Activated T-helper 2 cell treated with anti-CD3 and anti-CD28 coated beads, Interferon-gamma antibody, Interleukin-2, Interleukin-4, amounts not matched to agents 10 μg/mL and 5 μg/mL and 100 μg/mL, durations not matched to agents 14 hours and 24 hours and 36 hours (primary cell): Measurements from ENCODE around the gene VIL1. TPM values are rescaled to one million over a fixed set of nuclear protein-coding genes. Genes with fewer than 3 reads are reported as not detected.

Experiments
- DNase-seq: peaks from one replicate; pipeline ENCODE4 v3.0.0; 2021; ENCODE audit warnings: low spot score
- H3K27ac Mint-ChIP-seq: one replicate; pipeline ENCODE4 v1.8.0; 2021; ENCODE audit warnings: mixed read lengths
- H3K27me3 Mint-ChIP-seq: one replicate; pipeline ENCODE4 v1.8.0; 2021; ENCODE audit warnings: low read depth, mixed read lengths
- H3K36me3 Mint-ChIP-seq: one replicate; pipeline ENCODE4 v1.8.0; 2021; ENCODE audit warnings: low read depth, mixed read lengths
- H3K4me1 Mint-ChIP-seq: one replicate; pipeline ENCODE4 v1.8.0; 2021; ENCODE audit warnings: low read depth, mixed read lengths
- H3K4me3 Mint-ChIP-seq: one replicate; pipeline ENCODE4 v1.8.0; 2021; ENCODE audit warnings: low read depth, mild to moderate bottlenecking, moderate library complexity, mixed read lengths
- H3K9me3 Mint-ChIP-seq: one replicate; pipeline ENCODE4 v1.8.0; 2021; ENCODE audit warnings: mixed read lengths
- intact Hi-C: fragments of 100-400 bp; cut with micrococcal nuclease; formaldehyde crosslinking; loops from one replicate; pipeline ENCODE4 v1.15.1; 2023
- total RNA-seq: library from RNA; stranded (reverse); gene quantifications from 2 replicates; pipeline ENCODE4 v1.2.3, GENCODE V29; 2022

VIL1 gene
- total RNA-seq, 1 donor from 2014 or later = not detected

- DNase-seq = no peak
- intact Hi-C loops = loop anchor here (1.0 to 5.0 kb wide), 3 partner anchors 120 to 882 kb away; partner anchors contain the start of genes CNPPD1, DNAJB2 and RETREG2
- H3K9me3 Mint-ChIP-seq = no peaks in the 10 kb centered on the region
- peaks cover 14% of the 10 kb centered on the region for H3K36me3 Mint-ChIP-seq
- H3K4me3 Mint-ChIP-seq = peak overlapping the region; percentile 86
- H3K27me3 Mint-ChIP-seq = no peaks in the 10 kb centered on the region
- peak overlapping the region; percentile 93 for H3K27ac Mint-ChIP-seq
- H3K4me1 Mint-ChIP-seq = peaks cover 33% of the 10 kb centered on the region
Observed at GRCh38 chr2:218397463-218397819, 21.5 kb upstream of the VIL1 start.

- peak; percentile 70 for DNase-seq
- H3K4me3 Mint-ChIP-seq = peak overlapping the region; percentile 86
- peaks cover 18% of the 10 kb centered on the region for H3K36me3 Mint-ChIP-seq
- intact Hi-C loops = loop anchor here (1.0 to 5.0 kb wide), 3 partner anchors 119 to 881 kb away; partner anchors contain the start of genes CNPPD1, DNAJB2 and RETREG2
- peak overlapping the region; percentile 93 for H3K27ac Mint-ChIP-seq
- peaks cover 33% of the 10 kb centered on the region for H3K4me1 Mint-ChIP-seq
- H3K27me3 Mint-ChIP-seq = no peaks in the 10 kb centered on the region
- no peaks in the 10 kb centered on the region for H3K9me3 Mint-ChIP-seq
Observed at GRCh38 chr2:218397820-218398436, 21.0 kb upstream of the VIL1 start.

- no peaks in the 10 kb centered on the region for H3K27me3 Mint-ChIP-seq
- intact Hi-C loops = loop anchor here (5.0 kb wide), 2 partner anchors 119 to 779 kb away; partner anchors contain the start of genes CNPPD1 and RETREG2
- H3K27ac Mint-ChIP-seq = peak overlapping the region; percentile 93
- H3K4me1 Mint-ChIP-seq = peaks cover 35% of the 10 kb centered on the region
- H3K9me3 Mint-ChIP-seq = no peaks in the 10 kb centered on the region
- peak overlapping the region; percentile 86 for H3K4me3 Mint-ChIP-seq
- H3K36me3 Mint-ChIP-seq = peaks cover 26% of the 10 kb centered on the region
- DNase-seq = peak; percentile 64
Observed at GRCh38 chr2:218398437-218399390, 20.2 kb upstream of the VIL1 start.

- Mint-ChIP-seq H3K36me3 (peaks cover 34% of the 10 kb centered on the region), H3K27ac (peak within 1 kb of the TSS; percentile 88), H3K27me3 (no peaks in the 10 kb centered on the region), H3K4me1 (peaks cover 33% of the 10 kb centered on the region), H3K4me3 (peak within 1 kb of the TSS; percentile 93), H3K9me3 (no peaks in the 10 kb centered on the region)
- intact Hi-C loops = loop anchor here (5.0 to 10.0 kb wide), 3 partner anchors 118 to 855 kb away; partner anchors contain the start of genes CNPPD1, RETREG2, TUBA4A and TUBA4B
- peak; percentile 94 for DNase-seq
Observed at GRCh38 chr2:218399391-218400166, 19.3 kb upstream of the VIL1 start, which contains the start of gene CTDSP1. Gene CTDSP1, plus strand, starts transcription at chr2:218399868. Its CDS starts 223 bp downstream, at chr2:218400091.

GRCh38 chr2:218400167-218400929 lies 18.6 kb upstream of the VIL1 start:
- Mint-ChIP-seq H3K4me3 (peak overlapping the region; percentile 93), H3K9me3 (no peaks in the 10 kb centered on the region), H3K4me1 (peaks cover 35% of the 10 kb centered on the region), H3K36me3 (peaks cover 40% of the 10 kb centered on the region), H3K27ac (peak overlapping the region; percentile 83), H3K27me3 (no peaks in the 10 kb centered on the region)
- intact Hi-C loops = loop anchor here (10.0 kb wide), 1 partner anchor 854 kb away; the partner anchor contains the start of genes TUBA4A and TUBA4B
- DNase-seq = peak; percentile 43

- peaks cover 38% of the 10 kb centered on the region for H3K4me1 Mint-ChIP-seq
- H3K4me3 Mint-ChIP-seq = peak overlapping the region; percentile 93
- DNase-seq = no peak
- intact Hi-C loops = loop anchor here (10.0 kb wide), 1 partner anchor 854 kb away; the partner anchor contains the start of genes TUBA4A and TUBA4B
- H3K27me3 Mint-ChIP-seq = no peaks in the 10 kb centered on the region
- peaks cover 47% of the 10 kb centered on the region for H3K36me3 Mint-ChIP-seq
- peak overlapping the region; percentile 33 for H3K27ac Mint-ChIP-seq
- no peaks in the 10 kb centered on the region for H3K9me3 Mint-ChIP-seq
Observed at GRCh38 chr2:218400930-218401881, 17.7 kb upstream of the VIL1 start.

GRCh38 chr2:218401890-218402289 lies 17.0 kb upstream of the VIL1 start:
- Mint-ChIP-seq H3K9me3 (no peaks in the 10 kb centered on the region), H3K4me3 (peak overlapping the region; percentile 93), H3K4me1 (peaks cover 39% of the 10 kb centered on the region), H3K27ac (no peak overlapping the region), H3K27me3 (no peaks in the 10 kb centered on the region), H3K36me3 (peaks cover 47% of the 10 kb centered on the region)
- no peak for DNase-seq
- intact Hi-C loops = loop anchor here (10.0 kb wide), 1 partner anchor 853 kb away; the partner anchor contains the start of genes TUBA4A and TUBA4B

GRCh38 chr2:218402491-218402901 lies 16.4 kb upstream of the VIL1 start:
- peak overlapping the region; percentile 4 for H3K27ac Mint-ChIP-seq
- peaks cover 47% of the 10 kb centered on the region for H3K36me3 Mint-ChIP-seq
- H3K27me3 Mint-ChIP-seq = no peaks in the 10 kb centered on the region
- H3K9me3 Mint-ChIP-seq = no peaks in the 10 kb centered on the region
- intact Hi-C loops = loop anchor here (10.0 kb wide), 1 partner anchor 852 kb away; the partner anchor contains the start of genes TUBA4A and TUBA4B
- peaks cover 39% of the 10 kb centered on the region for H3K4me1 Mint-ChIP-seq
- H3K4me3 Mint-ChIP-seq = peak overlapping the region; percentile 33
- DNase-seq = no peak

GRCh38 chr2:218402911-218403411 lies 16.0 kb upstream of the VIL1 start:
- no peak for DNase-seq
- intact Hi-C loops = loop anchor here (10.0 kb wide), 1 partner anchor 852 kb away; the partner anchor contains the start of genes TUBA4A and TUBA4B
- peaks cover 36% of the 10 kb centered on the region for H3K4me1 Mint-ChIP-seq
- peak overlapping the region; percentile 50 for H3K4me3 Mint-ChIP-seq
- H3K36me3 Mint-ChIP-seq = peaks cover 47% of the 10 kb centered on the region
- no peaks in the 10 kb centered on the region for H3K9me3 Mint-ChIP-seq
- no peaks in the 10 kb centered on the region for H3K27me3 Mint-ChIP-seq
- no peak overlapping the region for H3K27ac Mint-ChIP-seq

- peaks cover 36% of the 10 kb centered on the region for H3K4me1 Mint-ChIP-seq
- no peaks in the 10 kb centered on the region for H3K9me3 Mint-ChIP-seq
- no peak overlapping the region for H3K4me3 Mint-ChIP-seq
- no peaks in the 10 kb centered on the region for H3K27me3 Mint-ChIP-seq
- peaks cover 47% of the 10 kb centered on the region for H3K36me3 Mint-ChIP-seq
- no peak for DNase-seq
- intact Hi-C loops = loop anchor here (10.0 kb wide), 1 partner anchor 851 kb away; the partner anchor contains the start of genes TUBA4A and TUBA4B
- H3K27ac Mint-ChIP-seq = peak overlapping the region; percentile 6
Observed at GRCh38 chr2:218403810-218404209, 15.1 kb upstream of the VIL1 start.
